HS-27A (cell line): ENCODE results near the gene IL10.

ENCODE experiments used
- DNase-seq: peaks from one replicate; pipeline ENCODE4 v3.0.0-alpha.2; 2012; ENCODE audit warnings: low read depth, missing footprints

The IL10 gene

DNA sequence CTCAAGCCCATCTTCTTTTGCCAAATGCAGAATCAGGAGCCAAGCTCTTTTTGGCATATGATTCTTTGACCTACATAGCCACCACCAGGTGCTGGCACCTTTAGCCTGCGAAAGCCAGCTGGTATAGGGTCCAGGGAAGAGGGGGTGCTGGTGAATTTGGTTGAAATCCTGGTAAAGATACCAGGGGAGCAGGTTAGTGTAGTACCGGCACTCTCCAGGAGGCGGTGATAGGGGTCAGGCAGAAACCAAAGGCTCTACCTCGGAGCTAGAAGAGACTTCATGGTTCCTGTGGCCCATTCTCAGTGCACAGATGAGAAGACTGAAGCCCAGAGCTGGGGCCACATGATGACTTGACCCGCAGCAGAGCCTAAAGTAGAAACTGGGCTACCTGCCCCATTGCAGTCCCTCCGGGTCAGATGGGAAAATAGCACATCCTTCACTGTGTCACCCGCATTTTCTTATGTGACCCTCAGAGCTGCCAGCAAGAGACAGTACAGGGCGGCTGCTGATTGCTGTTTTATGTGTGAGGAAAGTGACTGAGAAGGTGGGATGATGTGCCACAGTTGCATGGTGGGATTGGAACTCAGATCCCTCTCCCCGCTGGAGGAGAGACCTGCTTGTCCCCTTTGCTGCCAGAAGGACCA, 37.7 kb downstream of the IL10 start:
- DNase-seq: no peak

DNA sequence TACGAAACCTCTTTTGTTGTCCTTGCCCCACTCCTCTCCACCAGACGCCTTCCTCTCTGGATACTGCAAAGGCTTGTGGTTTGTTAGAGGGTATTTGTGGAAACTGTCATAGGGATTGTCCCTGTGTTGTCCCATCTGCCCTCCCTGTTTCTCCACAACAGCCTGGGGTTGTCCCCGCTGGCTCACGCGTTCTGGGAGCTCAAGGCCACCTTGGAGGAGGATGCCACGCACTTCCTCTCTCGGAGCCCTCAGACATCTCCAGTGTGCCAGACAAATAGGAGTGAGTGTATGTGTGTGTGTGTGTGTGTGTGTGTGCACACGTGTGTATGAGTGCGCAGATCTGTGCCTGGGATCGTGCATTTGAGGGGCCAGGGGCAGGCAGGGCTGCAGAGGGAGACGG, 39.3 kb downstream of the IL10 start:
- no peak for DNase-seq

DNA sequence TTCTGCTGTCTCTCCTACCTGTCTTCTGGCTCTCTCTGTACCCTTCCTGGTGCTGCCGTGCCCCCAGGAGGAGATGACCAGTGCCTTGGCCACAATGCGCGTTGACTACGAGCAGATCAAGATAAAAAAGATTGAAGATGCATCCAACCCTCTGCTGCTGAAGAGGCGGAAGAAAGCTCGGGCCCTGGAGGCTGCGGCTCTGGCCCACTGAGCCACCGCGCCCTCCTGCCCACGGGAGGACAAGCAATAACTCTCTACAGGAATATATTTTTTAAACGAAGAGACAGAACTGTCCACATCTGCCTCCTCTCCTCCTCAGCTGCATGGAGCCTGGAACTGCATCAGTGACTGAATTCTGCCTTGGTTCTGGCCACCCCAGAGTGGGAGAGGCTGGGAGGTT, 39.8 kb downstream of the IL10 start:
- no peak for DNase-seq

- no peak for DNase-seq
Observed at GRCh38 chr1:206729507-206729906, 42.8 kb downstream of the IL10 start.

GRCh38 chr1:206729050-206729449, 43.2 kb downstream of the IL10 start:
- DNase-seq: no peak

GRCh38 chr1:206728697-206728987, 43.7 kb downstream of the IL10 start:
- no peak for DNase-seq

DNA sequence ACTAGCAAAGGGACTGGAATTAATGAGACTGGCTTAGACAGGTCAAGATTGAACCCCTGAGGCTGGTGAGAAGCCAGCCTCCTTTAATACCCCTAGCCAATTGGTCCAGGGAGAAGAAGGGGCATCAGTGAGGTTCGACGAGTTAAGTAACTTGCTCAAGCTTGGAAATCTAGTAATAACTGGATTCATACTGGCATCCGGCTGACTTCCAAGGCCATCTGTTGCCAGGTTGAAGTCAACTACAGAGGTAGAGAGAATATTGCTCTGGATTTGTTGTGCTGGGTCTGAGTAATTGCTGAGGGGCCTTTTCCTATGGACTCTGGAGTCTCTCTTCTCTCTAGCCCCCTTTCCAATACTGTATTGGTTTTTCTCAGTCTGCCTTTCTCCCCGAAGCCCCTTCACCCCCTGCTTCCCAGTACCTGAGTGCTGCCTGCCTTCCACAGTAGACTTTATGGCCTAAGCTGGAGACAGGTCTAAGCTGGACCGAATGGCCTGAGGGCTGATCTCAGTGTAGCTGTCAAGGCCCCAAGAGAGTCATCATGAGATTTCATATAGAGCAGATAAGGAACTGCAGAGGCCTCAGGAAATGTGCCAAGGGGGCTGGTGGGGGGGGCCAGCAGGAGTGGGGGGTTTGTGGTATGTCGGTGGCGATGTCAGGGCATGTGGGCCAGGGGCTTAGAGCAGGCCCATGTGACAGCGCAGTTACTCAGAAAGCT, 44.2 kb downstream of the IL10 start:
- DNase-seq: no peak

DNA sequence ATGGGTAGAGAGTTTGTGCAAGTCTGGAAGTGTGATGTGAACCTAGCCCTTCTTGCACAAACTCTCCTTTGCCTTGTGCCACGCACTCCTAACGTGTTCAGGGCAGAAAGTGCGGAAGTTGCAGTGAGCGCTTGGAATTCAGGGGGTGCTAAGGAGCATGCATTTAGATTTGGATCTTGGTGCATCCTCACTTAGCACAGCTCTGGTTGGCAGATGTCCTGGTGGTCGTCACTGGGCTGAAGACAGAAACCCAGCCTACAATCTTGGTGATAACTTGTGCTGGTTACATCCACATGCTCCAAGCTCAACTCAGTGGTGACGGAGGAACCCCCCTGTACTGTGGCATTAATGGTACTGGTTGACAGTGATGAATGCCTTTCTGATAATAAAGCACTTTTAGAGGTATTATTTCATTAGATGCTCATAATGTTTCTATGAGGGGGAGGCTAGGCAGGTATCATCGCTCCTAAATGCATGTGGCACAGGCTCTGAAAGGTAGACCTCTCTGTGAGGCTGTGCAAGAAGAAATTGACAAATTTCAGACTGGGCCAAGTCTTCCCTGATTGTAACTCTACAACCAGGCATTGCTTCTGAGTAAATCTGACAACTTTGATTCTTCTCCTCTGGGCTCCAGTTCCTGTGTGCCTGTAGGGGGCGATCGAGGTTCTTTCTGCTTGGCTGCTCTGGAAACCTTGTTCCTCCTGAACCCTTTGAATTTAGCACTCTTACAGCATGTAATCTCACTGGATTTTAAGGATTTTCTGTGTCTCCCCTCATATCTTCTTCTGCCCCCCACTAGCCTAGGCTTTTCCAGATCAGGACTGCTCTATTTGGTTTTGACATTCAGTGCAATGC, 47.0 kb downstream of the IL10 start:
- DNase-seq: no peak

DNA sequence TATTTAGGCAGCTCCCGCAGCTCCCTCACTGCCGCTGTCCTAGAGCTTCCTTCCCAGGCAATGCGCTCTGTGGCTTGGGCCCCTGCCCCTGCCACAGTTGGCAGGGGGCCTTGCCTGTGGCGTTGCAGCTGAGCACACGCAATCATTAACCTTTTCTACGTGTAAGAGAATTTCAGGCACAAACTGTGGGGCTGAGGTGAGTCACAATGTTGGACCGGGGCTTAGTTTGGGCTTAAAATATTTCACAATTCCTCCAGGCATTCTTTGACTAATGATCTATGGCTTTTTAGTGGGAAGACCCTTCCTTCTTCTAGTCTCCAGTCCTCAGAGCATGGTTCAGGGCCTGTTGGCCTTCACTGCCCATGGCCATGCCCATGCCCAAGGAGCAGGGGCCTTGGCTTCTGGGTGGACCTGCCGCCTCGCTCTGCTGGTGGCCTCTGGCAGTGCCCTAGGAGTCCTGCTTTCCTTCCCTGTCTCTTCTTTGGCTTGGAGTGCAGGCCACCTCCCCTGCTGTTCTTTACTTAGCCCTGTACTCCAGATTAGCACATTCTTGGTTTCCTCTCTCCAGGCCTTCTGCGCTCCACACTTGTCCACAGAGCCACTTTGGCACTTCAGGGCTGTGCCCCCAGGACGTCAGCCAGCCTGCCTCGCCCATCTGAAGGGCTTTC, 48.4 kb downstream of the IL10 start:
- DNase-seq: no peak

DNA sequence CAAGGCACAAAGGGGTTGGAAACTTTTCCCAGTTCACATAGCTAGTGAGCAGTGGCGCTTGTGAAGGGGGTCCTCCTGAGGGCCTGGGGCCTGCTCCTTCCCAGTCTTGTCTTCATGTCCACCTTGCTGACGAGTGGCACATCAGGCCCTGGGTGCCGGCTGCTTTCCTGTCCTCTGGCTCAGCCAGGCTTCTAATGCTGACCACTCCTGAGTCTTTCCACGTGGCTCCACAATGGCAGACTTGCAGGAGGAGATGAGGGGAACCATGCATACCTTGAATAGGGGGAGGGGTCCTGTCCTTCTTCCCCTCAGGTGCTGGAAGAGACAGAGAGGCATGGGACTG, 48.9 kb downstream of the IL10 start:
- DNase-seq: no peak

GRCh38 chr1:206722751-206723461, 49.4 kb downstream of the IL10 start:
- no peak for DNase-seq

DNA sequence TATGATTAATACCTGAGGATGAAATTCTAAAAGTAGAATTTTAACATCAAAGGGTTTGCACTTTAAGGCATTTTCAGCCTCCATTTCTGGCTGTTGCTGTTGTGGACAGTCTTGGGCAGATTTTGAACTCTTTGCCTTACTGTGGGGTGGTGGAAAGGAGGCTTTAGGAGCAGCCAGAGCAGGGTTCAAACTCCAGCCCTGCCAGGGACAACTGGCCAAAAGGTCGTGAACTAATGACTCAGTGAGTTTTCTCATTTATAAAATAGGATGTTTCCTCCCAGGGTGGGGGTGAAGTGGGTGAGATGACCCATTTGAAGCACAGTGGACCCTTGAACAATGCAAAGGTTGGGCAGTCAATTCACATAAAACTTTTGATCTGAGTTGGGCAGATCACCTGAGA, 50.8 kb downstream of the IL10 start:
- DNase-seq: no peak

GRCh38 chr1:206719169-206719839, 53.0 kb downstream of the IL10 start:
- no peak for DNase-seq

DNA sequence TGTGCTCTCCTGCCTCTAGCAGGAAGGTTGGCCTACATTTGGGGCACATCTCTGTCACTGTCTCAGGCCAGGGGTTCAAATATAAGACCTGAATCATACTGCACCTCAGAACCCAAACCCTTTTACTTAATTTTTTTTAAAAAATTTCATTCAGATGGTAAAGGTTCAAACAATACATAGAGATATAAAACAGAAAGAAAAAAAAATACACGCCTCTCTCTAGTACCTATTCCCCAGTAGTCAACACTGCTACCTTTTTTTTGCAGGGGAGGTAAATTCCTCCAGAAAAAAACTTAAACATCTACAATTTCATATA, 54.7 kb downstream of the IL10 start:
- DNase-seq: no peak
